Keratinocyte (primary cell): ENCODE results near the gene TNC. TPM values are rescaled to one million over a fixed set of nuclear protein-coding genes. Genes with fewer than 3 reads are reported as not detected.

ENCODE experiments used
- DNase-seq: peaks from one replicate; pipeline ENCODE4 v3.0.0-alpha.2; 2011; ENCODE audit warnings: low read depth, missing footprints, low spot score
- FAIRE-seq: peaks from 2 replicates; lab custom pipeline; 2011; peaks lifted over from hg19 to GRCh38; lab: Jason Lieb, UNC
- H2AFZ ChIP-seq: 2 replicates; pipeline ENCODE4 v1.6.0; 2012; ENCODE audit warnings: low read length, control low read depth, inconsistent platforms; ENCODE audit not compliant: control insufficient read depth
- H3K27ac ChIP-seq: 2 replicates; pipeline ENCODE4 v1.5.1; 2011; ENCODE audit warnings: low read length; ENCODE audit not compliant: control insufficient read depth, insufficient read depth
- H3K27me3 ChIP-seq: 3 replicates; pipeline ENCODE4 v1.6.0; 2011; ENCODE audit warnings: low read length; ENCODE audit not compliant: control insufficient read depth, insufficient read depth; ENCODE audit errors: extremely low read depth
- H3K36me3 ChIP-seq, 2 experiments: 2 replicates in 1 of 2; 3 replicates in 1 of 2; pipeline ENCODE4 v1.5.1; 2011; ENCODE audit warnings: low read length in 2 of 2, mild to moderate bottlenecking in 1 of 2; ENCODE audit not compliant: control insufficient read depth in 2 of 2, insufficient read depth in 2 of 2; ENCODE audit errors: extremely low read depth in 1 of 2
- H3K4me1 ChIP-seq: 3 replicates; pipeline ENCODE4 v1.5.1; 2011; ENCODE audit warnings: low read length; ENCODE audit not compliant: control insufficient read depth, insufficient read depth; ENCODE audit errors: extremely low read depth
- H3K4me2 ChIP-seq: 3 replicates; pipeline ENCODE4 v1.6.0; 2011; ENCODE audit warnings: low read depth, low read length; ENCODE audit not compliant: control insufficient read depth, insufficient read depth; ENCODE audit errors: extremely low read depth
- H3K4me3 ChIP-seq, 3 experiments: fragments of 200-600 bp in 1 of 3; sonication (generic) in 1 of 3; 2 replicates in 2 of 3; 3 replicates in 1 of 3; pipeline ENCODE4 v1.5.1; 2011 to 2016; ENCODE audit warnings: low read length in 3 of 3, mild to moderate bottlenecking in 3 of 3, control low read depth in 2 of 3, inconsistent platforms in 1 of 3, low read depth in 1 of 3, mixed read lengths in 1 of 3, mixed run types in 1 of 3, moderate library complexity in 1 of 3; ENCODE audit not compliant: control insufficient read depth in 2 of 3, insufficient read depth in 2 of 3; ENCODE audit errors: extremely low read depth in 1 of 3
- H3K79me2 ChIP-seq: 2 replicates; pipeline ENCODE4 v1.6.0; 2012; ENCODE audit warnings: low read length; ENCODE audit not compliant: control insufficient read depth, insufficient read depth
- H3K9ac ChIP-seq: 3 replicates; pipeline ENCODE4 v1.6.0; 2011; ENCODE audit warnings: low read length; ENCODE audit not compliant: control insufficient read depth, insufficient read depth; ENCODE audit errors: extremely low read depth
- H3K9me1 ChIP-seq: 3 replicates; pipeline ENCODE4 v1.6.0; 2011; ENCODE audit warnings: low read length; ENCODE audit not compliant: control insufficient read depth, insufficient read depth; ENCODE audit errors: extremely low read depth
- H3K9me3 ChIP-seq: 2 replicates; pipeline ENCODE4 v1.5.1; 2012; ENCODE audit warnings: low read depth, low read length; ENCODE audit not compliant: control insufficient read depth
- H4K20me1 ChIP-seq: 3 replicates; pipeline ENCODE4 v1.6.0; 2011; ENCODE audit warnings: low read length; ENCODE audit not compliant: control insufficient read depth, insufficient read depth; ENCODE audit errors: extremely low read depth
- EZH2 ChIP-seq: IDR thresholded peaks from one replicate; pipeline ENCODE4 v1.6.1; 2012; ENCODE audit warnings: inconsistent platforms, mild to moderate bottlenecking, low read length, moderate library complexity
- dilution Hi-C: fragments of 300-500 bp; cut with MboI; formaldehyde crosslinking; loops from one replicate; pipeline ENCODE4 v1.7.0; 2020; ENCODE audit warnings: low sequenced_read_pairs; ENCODE audit not compliant: extremely low pct_ligation_motif_present
- polyA plus RNA-seq, 5 experiments: library from polyadenylated mRNA; depleted of rRNA in 3 of 5; stranded (reverse) in 3 of 5; stranded (forward) in 1 of 5; unstranded in 1 of 5; fragments of >200 nt; gene quantifications; 1 replicate in 1 of 5; 2 replicates in 3 of 5; 3 replicates in 1 of 5; pipeline versions ENCODE4 v1.2.1 to v1.2.3, GENCODE V29; 2011 to 2012; ENCODE audit warnings: missing spikeins in 2 of 5, low read depth in 1 of 5, low replicate concordance in 1 of 5
- TF ChIP-seq, protein P1 (sequence below), 3 experiments: IDR thresholded peaks in 1 of 3; conservative IDR thresholded peaks in 1 of 3; optimal IDR thresholded peaks in 1 of 3; 2 replicates in 2 of 3; 3 replicates in 1 of 3; pipeline versions ENCODE3 to v1.5.1; 2011; ENCODE audit warnings: low read length in 3 of 3, mild to moderate bottlenecking in 3 of 3, moderate library complexity in 2 of 3, control low read depth in 1 of 3, inconsistent platforms in 1 of 3; ENCODE audit not compliant: insufficient read depth in 2 of 3; ENCODE audit errors: extremely low read depth in 1 of 3

TNC gene
- polyA plus RNA-seq, 1 donor (not counting 4 experiments of a cell fraction or from before 2014, with no cell fraction given), result 58.7 TPM

DNA sequence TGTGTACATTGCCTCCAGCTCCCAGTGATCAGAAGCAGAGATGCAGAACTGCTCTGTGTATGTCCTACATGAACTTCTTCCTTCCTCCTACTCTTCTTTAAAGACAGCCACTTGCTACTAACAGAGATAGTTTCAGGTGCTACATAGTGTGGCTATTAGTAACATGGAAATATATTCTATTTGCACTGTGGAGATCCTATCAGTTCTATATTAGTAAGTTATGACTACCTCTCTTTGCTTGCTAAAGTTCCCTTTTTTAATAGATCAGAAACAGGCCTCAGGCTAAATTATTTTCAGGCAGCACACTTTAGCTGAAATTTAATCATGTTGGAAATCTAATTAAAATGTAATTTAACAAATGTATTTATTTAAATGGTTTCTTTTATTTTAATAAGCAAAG lies 123.2 kb downstream of the TNC start:
- Histone ChIP-seq H3K9ac (no peak overlapping the region), H3K9me3 (no peaks in the 10 kb centered on the region), H3K36me3 (no peaks in the 10 kb centered on the region), H3K4me2 (no peak overlapping the region), H3K4me3 (no peak overlapping the region), H3K9me1 (no peaks in the 10 kb centered on the region), H3K27ac (no peak overlapping the region), H4K20me1 (no peaks in the 10 kb centered on the region), H3K4me1 (no peaks in the 10 kb centered on the region), H3K27me3 (peaks cover 20% of the 10 kb centered on the region), H3K79me2 (no peaks in the 10 kb centered on the region), H2AFZ (no peak overlapping the region)
- FAIRE-seq, result no peak
- dilution Hi-C loops, result no loop called here
- no peak for DNase-seq
- no peak for TF ChIP-seq EZH2
- TF ChIP-seq, protein P1, sequence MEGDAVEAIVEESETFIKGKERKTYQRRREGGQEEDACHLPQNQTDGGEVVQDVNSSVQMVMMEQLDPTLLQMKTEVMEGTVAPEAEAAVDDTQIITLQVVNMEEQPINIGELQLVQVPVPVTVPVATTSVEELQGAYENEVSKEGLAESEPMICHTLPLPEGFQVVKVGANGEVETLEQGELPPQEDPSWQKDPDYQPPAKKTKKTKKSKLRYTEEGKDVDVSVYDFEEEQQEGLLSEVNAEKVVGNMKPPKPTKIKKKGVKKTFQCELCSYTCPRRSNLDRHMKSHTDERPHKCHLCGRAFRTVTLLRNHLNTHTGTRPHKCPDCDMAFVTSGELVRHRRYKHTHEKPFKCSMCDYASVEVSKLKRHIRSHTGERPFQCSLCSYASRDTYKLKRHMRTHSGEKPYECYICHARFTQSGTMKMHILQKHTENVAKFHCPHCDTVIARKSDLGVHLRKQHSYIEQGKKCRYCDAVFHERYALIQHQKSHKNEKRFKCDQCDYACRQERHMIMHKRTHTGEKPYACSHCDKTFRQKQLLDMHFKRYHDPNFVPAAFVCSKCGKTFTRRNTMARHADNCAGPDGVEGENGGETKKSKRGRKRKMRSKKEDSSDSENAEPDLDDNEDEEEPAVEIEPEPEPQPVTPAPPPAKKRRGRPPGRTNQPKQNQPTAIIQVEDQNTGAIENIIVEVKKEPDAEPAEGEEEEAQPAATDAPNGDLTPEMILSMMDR (optimal IDR thresholded peaks at IDR 0.05 in 1 of 3, IDR thresholded peaks at IDR 0.05 in 1 of 3, conservative IDR thresholded peaks at IDR 0.05 in 1 of 3; ENCODE audit: extremely low read depth in 1 of 3, insufficient read depth in 2 of 3, low read length in 3 of 3), result no peak

DNA sequence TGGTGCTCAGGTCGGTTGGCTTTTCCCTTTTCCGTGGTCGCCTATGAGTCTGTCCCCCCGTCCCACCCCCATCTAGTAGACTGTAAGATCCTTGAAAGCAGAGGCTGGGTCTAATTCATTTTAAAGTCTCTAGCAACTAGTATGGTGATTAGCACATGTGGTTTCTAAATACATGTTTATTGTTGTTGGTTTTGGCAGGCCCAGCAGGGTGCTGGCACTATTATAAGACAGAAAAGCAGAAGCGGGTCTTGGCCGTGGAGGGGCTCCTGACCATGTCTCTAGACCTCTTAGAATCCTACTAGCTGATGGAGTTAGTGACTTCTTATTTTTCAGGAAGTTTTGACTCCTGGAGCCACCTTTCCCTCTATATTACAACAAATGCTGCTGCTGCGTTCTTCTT lies 126.1 kb downstream of the TNC start:
- H4K20me1 ChIP-seq, result no peaks in the 10 kb centered on the region
- FAIRE-seq (no peak), DNase-seq (no peak)
- H2AFZ ChIP-seq, result no peak overlapping the region
- H3K4me2 ChIP-seq, result no peak overlapping the region
- no peaks in the 10 kb centered on the region for H3K4me1 ChIP-seq
- H3K27me3 ChIP-seq, result peaks cover 23% of the 10 kb centered on the region
- TF ChIP-seq, protein P1 (optimal IDR thresholded peaks at IDR 0.05 in 1 of 3, IDR thresholded peaks at IDR 0.05 in 1 of 3, conservative IDR thresholded peaks at IDR 0.05 in 1 of 3; ENCODE audit: extremely low read depth in 1 of 3, insufficient read depth in 2 of 3, low read length in 3 of 3), result no peak
- no peak for TF ChIP-seq EZH2
- H3K9me1 ChIP-seq, result no peaks in the 10 kb centered on the region
- dilution Hi-C loops, result no loop called here
- H3K9ac ChIP-seq, result no peak overlapping the region
- no peaks in the 10 kb centered on the region for H3K9me3 ChIP-seq
- no peaks in the 10 kb centered on the region for H3K79me2 ChIP-seq
- H3K4me3 ChIP-seq, result no peak overlapping the region
- no peak overlapping the region for H3K27ac ChIP-seq
- H3K36me3 ChIP-seq, result no peaks in the 10 kb centered on the region
